ENCODE results near the gene CATSPERZ. TPM values are rescaled to one million over a fixed set of nuclear protein-coding genes. Genes with fewer than 3 reads are reported as not detected.

The CATSPERZ gene
- total and polyA plus RNA-seq, 2 of the 13 experiments (the other 11 are each of a cell fraction or from before 2014, with no cell fraction given) = 0.22 to 0.48 TPM

DNA sequence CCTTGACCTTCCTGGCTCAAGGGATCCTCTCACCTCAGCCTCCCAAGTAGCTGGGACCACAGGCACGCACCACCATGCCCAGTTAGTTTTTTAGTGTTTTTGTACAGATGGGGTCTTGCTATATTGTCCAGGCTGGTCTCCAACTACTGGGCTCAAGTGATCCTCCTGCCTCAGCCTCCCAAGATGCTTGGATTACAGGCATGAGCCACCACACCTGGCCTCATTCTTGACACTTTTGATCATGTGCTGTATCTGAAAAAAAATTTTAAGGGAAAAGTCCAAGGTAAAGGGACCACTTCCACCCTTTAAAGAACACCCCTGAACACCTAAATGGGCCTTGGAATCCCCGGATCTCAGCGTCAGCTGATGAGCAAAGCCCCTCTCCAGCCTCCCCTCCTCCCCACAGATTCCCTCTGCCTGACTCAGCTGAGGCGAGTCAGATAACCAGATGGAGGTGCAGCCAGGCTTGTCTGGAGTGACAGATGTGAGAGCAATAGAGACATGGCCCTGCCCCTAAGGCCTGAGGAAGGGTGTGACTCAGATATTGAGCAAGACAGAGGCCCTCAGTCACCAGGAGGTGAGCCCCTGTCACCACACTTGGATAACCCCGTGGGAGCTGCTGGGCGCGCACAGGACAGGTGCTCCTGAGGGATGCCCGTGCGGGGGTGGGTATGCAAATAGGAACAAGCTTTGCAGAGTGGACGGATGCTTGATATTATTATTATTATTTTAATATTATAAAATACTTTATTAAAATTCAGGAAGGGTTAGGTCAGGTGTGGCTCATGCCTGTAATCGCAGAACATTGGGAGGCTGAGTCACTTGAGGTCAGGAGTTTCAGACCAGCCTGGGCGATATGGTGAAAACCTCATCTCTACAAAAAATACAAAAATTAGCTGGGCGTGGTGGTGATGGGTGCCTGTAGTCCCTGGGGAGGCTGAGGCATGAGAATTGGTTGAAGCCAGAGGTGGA is 34.9 kb downstream of the CATSPERZ start (continued):
- no peak for TF ChIP-seq HMGXB4 (CRISPR knock-in tag; IDR thresholded peaks at IDR 0.05; ENCODE audit: borderline replicate concordance in 1 of 2, low read depth in 1 of 2)
- 0 out of 2 replicates have a peak, but pooled peaks have one; percentile 12 for TF ChIP-seq SP5 (CRISPR knock-in tag; IDR thresholded peaks at IDR 0.05; ENCODE audit: borderline replicate concordance, low read depth)
- TF ChIP-seq RBM22 (optimal IDR thresholded peaks at IDR 0.05; ENCODE audit: low read length) = no peak
- no peak for TF ChIP-seq ZNF432 (CRISPR knock-in tag; IDR thresholded peaks at IDR 0.05; ENCODE audit: borderline replicate concordance)
- TF ChIP-seq NFKBIZ (CRISPR knock-in tag; IDR thresholded peaks at IDR 0.05) = no peak
- no peak for TF ChIP-seq MATR3 (CRISPR knock-in tag; IDR thresholded peaks at IDR 0.05)
- TF ChIP-seq ZNF629 (CRISPR knock-in tag; conservative IDR thresholded peaks at IDR 0.05) = no peak
- TF ChIP-seq THAP11 (CRISPR knock-in tag; IDR thresholded peaks at IDR 0.05) = no peak
- TF ChIP-seq, protein P1, sequence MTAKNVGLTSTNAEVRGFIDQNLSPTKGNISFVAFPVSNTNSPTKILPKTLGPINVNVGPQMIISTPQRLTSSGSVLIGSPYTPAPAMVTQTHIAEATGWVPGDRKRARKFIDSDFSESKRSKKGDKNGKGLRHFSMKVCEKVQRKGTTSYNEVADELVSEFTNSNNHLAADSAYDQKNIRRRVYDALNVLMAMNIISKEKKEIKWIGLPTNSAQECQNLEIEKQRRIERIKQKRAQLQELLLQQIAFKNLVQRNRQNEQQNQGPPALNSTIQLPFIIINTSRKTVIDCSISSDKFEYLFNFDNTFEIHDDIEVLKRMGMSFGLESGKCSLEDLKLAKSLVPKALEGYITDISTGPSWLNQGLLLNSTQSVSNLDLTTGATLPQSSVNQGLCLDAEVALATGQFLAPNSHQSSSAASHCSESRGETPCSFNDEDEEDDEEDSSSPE (CRISPR knock-in tag; IDR thresholded peaks at IDR 0.05) = no peak
- TF ChIP-seq HNRNPL (IDR thresholded peaks at IDR 0.05; ENCODE audit: low read depth, low read length) = no peak
- TF ChIP-seq GFI1 (CRISPR knock-in tag; IDR thresholded peaks at IDR 0.05; ENCODE audit: borderline replicate concordance) = no peak
- 0 out of 2 replicates have a peak, but pooled peaks have one; percentile 24 for TF ChIP-seq MAZ (IDR thresholded peaks at IDR 0.05; ENCODE audit: borderline replicate concordance, low read depth, low read length)
- no peak for TF ChIP-seq MAZ (CRISPR knock-in tag; IDR thresholded peaks at IDR 0.05; ENCODE audit: low read depth)
- TF ChIP-seq SMAD3 (CRISPR knock-in tag; IDR thresholded peaks at IDR 0.05) = no peak
- TF ChIP-seq, protein P2, sequence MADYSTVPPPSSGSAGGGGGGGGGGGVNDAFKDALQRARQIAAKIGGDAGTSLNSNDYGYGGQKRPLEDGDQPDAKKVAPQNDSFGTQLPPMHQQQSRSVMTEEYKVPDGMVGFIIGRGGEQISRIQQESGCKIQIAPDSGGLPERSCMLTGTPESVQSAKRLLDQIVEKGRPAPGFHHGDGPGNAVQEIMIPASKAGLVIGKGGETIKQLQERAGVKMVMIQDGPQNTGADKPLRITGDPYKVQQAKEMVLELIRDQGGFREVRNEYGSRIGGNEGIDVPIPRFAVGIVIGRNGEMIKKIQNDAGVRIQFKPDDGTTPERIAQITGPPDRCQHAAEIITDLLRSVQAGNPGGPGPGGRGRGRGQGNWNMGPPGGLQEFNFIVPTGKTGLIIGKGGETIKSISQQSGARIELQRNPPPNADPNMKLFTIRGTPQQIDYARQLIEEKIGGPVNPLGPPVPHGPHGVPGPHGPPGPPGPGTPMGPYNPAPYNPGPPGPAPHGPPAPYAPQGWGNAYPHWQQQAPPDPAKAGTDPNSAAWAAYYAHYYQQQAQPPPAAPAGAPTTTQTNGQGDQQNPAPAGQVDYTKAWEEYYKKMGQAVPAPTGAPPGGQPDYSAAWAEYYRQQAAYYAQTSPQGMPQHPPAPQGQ (CRISPR knock-in tag; IDR thresholded peaks at IDR 0.05; ENCODE audit: borderline replicate concordance) = no peak
- no peak for TF ChIP-seq SOX5 (CRISPR knock-in tag; IDR thresholded peaks at IDR 0.05; ENCODE audit: borderline replicate concordance)
- TF ChIP-seq, protein P3, sequence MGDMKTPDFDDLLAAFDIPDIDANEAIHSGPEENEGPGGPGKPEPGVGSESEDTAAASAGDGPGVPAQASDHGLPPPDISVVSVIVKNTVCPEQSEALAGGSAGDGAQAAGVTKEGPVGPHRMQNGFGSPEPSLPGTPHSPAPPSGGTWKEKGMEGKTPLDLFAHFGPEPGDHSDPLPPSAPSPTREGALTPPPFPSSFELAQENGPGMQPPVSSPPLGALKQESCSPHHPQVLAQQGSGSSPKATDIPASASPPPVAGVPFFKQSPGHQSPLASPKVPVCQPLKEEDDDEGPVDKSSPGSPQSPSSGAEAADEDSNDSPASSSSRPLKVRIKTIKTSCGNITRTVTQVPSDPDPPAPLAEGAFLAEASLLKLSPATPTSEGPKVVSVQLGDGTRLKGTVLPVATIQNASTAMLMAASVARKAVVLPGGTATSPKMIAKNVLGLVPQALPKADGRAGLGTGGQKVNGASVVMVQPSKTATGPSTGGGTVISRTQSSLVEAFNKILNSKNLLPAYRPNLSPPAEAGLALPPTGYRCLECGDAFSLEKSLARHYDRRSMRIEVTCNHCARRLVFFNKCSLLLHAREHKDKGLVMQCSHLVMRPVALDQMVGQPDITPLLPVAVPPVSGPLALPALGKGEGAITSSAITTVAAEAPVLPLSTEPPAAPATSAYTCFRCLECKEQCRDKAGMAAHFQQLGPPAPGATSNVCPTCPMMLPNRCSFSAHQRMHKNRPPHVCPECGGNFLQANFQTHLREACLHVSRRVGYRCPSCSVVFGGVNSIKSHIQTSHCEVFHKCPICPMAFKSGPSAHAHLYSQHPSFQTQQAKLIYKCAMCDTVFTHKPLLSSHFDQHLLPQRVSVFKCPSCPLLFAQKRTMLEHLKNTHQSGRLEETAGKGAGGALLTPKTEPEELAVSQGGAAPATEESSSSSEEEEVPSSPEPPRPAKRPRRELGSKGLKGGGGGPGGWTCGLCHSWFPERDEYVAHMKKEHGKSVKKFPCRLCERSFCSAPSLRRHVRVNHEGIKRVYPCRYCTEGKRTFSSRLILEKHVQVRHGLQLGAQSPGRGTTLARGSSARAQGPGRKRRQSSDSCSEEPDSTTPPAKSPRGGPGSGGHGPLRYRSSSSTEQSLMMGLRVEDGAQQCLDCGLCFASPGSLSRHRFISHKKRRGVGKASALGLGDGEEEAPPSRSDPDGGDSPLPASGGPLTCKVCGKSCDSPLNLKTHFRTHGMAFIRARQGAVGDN (CRISPR knock-in tag; IDR thresholded peaks at IDR 0.05) = no peak
- TF ChIP-seq MYNN (CRISPR knock-in tag; IDR thresholded peaks at IDR 0.05; ENCODE audit: low read depth) = no peak
- no peak for TF ChIP-seq AKAP8 (CRISPR knock-in tag; IDR thresholded peaks at IDR 0.05)
- no peak for TF ChIP-seq MIER3 (CRISPR knock-in tag; IDR thresholded peaks at IDR 0.05; ENCODE audit: borderline replicate concordance)

Data from HepG2 (cell line).